ENCODE results near the gene TNRC6C.
"Not testable (repeated sequence)": the region's sequence is repeated elsewhere in the genome, so short reads cannot be mapped to it uniquely, and the experiment has no call there.

The TNRC6C gene

DNA sequence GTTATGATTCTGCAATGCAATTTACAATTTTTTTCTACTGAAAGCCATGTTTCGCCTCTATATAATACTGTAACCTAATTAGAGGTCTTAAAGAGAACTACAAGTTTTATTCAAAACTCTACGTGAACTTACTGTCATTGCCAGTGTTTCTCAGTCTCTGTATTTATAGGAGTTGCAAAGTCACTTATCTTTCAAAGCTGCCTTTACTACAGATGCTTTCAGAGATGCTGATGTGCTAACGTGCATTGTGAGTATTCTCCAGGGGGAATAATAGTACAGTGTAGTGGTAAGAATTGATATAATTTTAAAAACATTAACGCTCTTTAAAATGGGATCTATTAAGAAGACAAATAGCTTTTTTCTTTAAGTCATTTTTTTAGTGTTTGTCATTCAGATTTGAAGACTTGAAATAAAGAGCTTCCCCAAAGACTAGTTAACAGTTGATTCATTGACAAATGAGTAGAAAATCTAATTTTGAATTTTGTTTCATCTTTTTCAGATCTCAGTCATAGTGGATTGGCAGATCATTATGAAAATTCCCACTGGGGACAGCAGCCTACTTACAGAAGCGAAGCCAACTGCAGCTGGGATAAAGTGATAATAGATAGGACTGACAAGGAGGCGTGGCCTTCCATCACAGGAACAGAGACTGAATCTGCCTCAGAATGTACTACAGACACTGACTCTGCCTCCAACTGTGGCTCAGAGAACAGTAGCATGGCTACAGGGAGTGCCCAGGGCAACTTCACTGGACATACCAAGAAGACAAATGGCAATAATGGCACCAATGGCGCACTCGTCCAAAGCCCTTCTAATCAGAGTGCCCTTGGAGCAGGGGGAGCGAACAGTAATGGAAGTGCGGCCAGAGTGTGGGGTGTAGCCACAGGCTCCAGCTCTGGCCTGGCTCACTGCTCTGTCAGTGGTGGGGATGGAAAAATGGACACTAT, 90.1 kb downstream of the TNRC6C start:
- DNase-seq: no peak

DNA sequence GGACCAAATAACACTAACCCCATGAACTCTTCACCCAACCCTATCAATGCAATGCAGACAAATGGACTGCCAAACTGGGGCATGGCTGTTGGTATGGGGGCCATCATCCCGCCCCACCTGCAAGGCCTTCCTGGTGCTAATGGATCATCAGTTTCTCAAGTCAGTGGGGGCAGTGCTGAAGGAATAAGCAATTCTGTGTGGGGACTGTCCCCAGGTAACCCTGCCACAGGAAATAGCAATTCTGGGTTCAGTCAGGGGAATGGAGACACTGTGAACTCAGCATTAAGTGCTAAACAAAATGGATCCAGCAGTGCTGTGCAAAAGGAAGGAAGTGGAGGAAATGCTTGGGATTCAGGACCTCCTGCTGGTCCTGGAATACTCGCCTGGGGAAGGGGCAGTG, 91.1 kb downstream of the TNRC6C start:
- DNase-seq: no peak

DNA sequence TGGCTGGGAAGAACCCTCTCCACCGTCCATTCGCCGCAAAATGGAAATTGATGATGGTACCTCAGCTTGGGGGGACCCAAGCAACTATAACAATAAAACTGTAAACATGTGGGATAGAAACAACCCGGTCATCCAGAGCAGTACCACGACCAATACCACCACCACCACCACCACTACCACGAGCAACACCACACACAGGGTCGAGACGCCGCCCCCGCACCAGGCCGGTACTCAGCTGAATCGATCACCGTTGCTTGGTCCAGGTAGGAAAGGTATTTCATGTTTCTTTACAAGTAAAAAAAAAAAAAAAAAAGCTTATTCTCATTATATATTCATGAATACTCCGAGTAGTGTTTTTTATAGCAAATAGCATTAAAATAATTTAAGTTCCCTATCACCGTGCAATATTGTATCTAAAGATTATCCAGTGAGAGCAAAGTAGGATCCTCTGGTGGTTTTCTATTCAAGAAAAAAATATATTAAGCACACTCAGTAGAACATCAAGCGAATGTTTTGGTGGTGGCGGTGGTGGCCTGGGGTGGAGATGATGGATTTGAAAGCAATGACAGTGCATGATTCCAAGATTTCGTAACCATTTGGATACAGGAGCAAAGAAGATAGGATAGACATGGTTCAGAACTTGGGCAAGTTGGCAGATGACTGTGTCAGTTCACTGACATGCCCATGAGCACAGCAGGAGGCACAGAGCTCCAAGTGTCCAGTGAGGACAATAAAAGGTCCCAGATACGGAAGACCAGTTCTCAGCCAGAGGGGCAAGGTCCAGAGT, 92.9 kb downstream of the TNRC6C start:
- no peak for DNase-seq

DNA sequence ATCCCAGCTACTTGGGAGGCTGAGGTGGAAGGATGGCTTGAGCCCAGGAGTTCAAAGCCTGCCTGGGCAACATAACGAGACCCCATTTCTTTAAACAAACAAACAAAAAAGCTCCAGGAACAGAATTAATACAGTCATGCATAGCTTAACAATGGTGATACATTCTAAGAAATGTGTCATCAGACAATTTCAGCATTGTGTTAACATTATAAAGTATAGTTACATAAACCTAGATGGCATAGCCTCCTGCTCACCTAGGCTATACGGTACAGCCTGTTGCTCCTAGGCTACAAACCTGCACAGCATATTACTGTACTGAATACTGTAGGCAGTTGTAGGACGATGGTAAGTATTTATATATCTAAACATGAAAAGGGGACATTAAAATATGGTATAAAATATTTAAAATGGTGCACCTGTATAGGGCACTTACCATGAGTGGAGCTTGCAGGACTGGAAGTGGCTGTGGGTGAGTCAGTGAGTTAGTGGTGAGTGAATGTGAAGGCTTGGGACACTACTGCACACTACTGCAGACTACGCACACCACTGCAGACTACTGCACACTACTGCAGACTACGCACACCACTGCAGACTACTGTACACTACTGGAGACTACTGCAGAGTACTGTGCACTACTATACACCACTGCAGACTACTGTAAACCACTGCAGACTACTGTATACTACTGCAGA, 95.4 kb downstream of the TNRC6C start:
- no peak for DNase-seq

DNA sequence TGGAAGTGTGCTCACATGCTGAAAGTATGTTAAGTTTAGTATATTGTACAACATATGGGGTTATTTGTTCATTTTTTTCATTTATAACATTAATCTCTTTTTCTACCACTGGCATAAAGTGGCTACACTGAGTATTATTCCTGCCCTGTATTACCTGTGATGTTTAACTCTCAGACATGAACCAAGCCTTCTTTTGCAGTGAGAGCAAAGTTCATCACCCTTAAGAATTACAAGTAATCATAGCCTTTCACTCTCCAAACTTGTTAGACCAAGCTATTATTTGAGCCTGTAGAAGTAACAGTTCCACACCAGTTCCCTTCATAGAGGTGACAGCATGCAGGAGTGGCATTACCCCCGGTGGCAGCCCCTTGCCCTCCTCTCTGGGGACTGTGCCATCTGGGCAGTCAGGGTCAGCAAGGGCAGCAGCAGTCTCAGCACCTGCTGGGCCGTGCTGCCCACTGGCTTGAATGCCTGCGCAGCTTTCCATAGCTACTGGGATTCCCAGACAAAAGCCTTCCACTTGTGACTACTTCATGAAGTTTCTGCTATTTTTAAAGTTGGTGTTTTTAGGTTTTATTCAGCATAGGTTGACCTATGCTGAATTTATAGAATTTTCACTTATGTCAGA, 98.7 kb downstream of the TNRC6C start:
- no peak for DNase-seq

DNA sequence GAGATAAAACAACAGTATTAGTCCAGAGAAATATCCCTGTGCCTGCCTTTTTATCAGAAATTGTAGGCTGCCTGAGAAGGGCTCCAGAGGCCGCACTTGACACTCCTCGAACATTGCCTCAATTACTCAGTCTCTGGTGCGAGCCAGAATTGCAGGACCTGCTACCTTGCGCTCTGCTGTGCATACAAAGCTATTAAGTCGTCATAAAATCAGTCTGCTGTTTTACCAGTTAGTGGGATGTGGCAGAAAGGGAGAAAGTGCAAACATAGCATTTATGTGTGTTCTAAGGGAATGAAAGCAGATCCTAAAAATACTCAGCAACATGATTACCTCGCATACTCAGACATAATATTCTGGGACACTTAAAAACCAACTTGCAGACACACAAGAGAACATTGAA, 99.5 kb downstream of the TNRC6C start:
- DNase-seq: no peak

DNA sequence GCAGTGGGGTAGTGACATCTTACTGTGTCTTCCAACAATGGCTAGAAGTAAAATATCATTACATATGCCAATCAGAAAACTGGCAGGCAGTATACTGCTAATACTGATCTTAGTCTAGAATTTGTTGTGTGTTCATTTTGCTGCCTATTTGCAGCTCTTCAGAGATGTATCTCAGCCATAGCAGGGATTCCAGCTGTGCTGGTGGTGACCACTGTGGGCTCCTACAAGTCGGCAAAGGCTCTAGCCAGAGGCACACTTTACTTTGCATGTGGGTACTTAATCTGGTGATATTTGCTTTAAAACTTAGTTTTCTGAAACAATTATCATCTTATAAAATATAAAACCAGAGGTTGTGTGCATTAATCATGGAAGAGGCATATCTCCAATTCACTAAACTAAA, 100.1 kb downstream of the TNRC6C start:
- no peak for DNase-seq

DNA sequence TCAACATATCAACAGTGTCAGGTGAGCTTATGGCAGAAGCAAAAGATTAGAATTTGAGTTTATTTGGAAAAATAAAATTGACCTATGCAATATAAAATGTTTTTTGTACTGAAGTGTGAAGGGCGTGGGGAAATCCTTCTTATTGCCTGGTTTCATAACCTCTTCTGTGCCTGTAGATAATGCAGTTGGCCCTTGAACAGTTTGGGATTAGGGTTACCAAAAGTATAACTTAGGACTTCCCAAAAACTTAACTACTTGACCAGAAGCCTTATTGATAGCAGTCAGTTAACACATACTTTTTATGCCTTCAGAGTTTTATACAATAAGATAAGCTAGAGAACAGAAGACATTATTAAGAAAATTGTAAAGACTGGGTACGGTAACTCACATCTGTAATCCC, 104.1 kb downstream of the TNRC6C start:
- no peak for DNase-seq

DNA sequence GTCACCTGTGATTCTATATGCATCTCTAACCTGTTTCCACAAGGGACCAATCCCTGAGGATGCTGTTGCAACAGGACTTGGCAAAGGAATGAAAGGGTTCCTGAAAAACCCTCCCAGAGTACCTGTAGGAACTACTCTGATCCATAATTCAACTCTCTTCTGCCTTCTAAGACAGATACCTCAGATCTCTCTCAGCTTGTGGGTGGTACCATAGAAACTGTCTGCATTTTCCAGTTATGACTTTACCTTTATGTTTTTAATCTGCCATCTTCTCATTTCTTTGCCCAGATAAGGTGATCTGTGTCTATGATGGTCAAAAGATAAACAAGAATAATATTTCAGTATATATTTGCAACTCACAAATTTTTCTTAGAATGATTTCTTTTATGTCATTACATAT, 105.0 kb downstream of the TNRC6C start:
- no peak for DNase-seq

DNA sequence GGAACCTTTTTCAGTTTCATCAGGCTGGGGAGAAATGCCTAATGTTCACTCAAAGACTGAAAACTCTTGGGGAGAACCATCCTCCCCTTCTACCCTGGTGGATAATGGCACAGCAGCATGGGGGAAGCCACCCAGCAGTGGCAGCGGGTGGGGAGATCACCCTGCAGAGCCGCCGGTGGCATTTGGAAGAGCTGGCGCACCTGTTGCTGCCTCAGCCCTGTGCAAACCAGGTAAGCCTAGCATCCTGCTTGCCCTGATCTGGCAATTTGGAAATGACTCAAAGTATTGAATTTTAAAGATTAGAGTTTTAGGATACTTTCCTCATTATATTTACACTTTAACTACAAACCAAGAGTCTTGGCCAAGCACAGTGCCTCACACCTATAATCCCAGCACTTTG, 106.2 kb downstream of the TNRC6C start:
- no peak for DNase-seq

DNA sequence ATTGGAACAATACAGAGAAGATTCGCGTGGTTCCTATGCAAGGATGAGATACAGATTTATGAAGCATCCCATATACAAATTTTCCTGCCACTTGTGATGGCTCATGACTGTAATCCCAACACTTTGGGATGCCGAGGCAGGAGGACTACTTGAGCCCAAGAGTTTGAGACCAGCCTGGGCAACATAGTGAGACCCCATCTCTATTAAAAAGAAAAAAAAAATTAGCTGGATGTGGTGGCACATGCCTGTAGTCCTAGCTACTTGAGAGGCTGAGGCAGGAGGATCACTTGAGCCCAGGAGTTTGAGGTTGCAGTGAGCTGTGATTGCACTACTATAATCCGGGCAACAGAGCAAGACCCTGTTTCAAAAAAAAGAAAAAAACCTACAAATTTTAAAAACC, 108.5 kb downstream of the TNRC6C start:
- DNase-seq: not testable (repeated sequence)

DNA sequence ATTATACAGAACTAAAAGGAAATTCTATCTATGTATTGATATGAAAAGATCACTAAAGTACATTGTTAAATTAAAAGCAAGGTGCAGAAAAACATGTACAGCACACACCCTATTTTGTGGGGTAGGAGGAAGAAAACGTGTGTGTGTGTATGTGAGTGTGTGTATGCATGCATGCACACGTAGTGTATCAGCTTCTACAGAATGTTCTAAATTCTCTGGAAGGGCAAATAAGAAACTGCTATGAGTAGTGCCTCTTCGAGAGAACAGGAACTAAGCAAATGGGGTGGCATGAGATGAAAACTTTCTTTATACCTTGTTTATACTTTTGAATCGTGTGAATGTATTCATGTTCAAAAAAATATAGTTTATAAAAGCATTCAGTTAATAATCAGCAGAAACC, 111.2 kb downstream of the TNRC6C start:
- DNase-seq: no peak

DNA sequence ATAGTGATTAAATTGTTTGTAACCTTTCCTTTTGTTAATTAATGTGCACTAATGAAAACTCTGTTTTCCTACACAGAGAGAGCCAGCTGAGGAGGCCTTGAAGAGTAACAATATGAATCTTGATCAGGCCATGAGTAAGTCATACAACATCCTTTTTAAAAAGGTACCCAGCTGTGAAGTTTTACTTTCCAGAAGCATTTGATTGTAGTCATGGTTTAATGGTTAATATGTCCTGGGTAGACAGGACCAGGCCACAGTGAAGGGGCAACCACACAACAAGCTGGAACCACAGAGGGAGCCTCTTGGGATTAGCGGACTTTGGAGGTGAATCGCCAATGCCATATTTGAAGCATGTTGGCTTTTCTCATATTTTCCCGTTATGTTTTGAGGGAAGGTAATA, 114.5 kb downstream of the TNRC6C start:
- no peak for DNase-seq

DNA sequence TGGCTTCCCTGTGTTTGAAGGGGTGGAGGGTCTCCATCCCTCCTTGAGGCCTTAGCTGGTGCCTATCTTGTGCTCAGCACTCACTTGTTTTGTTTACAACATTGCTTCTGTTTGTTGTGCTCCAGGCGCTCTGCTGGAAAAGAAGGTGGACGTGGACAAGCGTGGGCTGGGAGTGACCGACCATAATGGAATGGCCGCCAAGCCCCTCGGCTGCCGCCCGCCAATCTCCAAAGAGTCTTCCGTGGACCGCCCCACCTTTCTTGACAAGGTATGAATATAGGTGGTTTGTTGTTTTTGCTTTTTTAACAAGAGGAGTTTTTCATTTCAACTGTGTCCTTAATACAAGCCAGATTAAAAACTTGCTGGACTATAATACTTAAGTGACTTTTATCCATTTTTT, 116.5 kb downstream of the TNRC6C start:
- DNase-seq: no peak

DNA sequence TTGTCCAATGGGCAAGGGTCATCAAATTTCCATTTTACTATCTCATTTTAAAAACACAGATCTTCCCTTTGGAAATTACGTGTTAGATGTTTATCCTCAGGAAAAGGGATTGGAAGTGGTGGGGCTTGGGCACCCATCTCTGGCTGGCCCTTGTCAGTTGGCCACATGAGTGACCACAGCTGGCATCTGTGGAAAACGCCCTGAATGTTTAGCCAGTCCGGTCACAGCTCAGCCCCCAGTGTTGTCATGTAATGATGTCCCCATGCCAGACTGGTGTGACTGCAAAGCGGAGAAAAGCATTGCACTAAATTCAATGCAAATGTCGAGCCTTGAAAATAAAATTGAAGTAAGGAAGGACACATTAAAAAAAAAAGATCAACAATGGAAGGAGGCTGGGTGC, 117.0 kb downstream of the TNRC6C start:
- no peak for DNase-seq

DNA sequence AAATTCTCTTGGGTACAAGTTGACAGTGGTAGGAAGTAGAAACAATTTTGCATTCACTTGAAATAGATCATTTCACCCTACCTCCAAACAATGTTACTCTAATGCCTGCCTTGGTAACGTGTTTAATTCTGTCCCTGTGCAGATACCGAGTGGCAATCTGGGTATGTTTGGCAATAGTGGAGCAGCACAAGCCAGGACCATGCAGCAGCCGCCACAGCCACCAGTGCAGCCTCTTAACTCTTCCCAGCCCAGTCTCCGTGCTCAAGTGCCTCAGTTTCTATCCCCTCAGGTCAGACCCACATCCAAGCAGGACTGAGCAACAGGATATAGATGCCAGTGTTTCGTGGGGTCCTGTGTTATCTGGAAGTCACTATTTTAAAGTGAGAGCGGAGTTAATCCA, 120.8 kb downstream of the TNRC6C start:
- no peak for DNase-seq

DNA sequence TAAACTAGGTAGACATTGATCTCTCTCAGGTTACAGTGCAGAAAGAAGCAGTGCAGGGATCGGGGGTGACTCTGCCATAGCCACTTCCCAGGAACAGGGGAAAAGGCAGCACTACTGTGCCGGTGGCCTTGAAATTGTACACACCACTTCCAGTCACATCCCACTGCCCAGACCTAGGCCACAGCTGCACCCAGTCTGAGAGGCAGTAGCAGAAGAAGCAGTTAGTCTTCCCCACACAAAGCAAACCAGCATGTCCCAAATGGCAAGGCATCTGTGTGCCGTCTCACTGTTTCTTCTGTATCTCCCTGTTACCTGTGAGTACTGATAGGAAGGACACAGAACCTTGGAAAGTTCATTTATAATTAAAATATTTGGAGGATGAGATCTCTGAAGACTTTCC, 123.0 kb downstream of the TNRC6C start:
- DNase-seq: no peak

DNA sequence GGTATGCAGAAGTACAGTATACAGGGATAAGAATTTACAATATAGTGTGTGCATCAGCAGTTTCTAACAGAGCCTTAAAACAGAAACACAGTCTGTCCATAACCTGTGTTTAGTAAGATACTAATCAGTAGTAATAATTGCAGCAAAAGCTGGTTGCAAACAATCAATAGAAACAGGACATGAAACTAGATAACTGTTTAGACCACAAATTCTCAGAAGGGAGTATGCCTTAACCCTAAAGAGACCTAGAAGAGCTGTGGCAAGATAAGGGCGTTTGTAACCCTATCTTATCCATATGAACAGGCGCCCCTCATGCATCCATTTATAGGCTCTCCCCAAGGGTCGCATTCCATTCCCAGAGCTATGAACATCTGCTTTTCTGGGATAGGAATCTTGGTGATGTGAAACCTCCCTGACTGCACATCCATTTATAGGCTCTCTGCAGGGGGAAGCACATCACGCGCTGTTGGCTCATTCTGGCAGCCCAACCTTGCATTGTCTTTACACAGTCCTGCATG, 123.9 kb downstream of the TNRC6C start:
- not testable (repeated sequence) for DNase-seq

DNA sequence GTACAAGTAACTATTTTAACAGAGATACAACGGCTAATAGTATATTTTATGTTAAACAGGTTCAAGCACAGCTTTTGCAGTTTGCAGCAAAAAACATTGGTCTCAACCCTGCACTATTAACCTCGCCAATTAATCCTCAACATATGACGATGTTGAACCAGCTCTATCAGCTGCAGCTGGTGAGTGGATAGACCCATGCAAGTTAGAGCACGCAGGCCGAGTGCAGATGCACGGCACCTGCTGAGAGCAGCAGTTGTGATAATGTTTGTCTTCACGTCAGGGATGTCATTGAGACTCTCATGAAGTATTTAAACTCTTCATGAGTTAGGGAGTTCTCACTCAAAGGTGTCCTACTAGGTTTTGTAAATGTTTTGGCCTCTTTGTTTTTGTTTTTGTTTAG, 124.5 kb downstream of the TNRC6C start:
- DNase-seq: no peak

DNA sequence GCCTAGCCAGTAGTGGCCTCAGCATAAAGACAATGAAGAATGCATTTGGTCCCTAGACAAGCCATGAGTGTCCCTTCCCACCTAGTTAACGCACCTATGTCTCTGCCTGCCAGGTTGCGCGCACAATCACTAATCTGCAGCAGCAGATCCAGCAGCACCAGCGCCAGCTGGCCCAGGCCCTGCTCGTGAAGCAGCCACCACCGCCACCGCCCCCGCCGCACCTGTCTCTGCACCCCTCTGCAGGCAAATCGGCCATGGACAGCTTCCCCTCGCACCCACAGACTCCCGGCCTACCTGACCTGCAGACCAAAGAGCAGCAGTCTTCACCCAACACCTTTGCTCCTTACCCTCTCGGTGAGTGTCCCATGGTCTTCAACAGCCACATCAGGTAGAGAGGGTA, 128.2 kb downstream of the TNRC6C start:
- no peak for DNase-seq

DNA sequence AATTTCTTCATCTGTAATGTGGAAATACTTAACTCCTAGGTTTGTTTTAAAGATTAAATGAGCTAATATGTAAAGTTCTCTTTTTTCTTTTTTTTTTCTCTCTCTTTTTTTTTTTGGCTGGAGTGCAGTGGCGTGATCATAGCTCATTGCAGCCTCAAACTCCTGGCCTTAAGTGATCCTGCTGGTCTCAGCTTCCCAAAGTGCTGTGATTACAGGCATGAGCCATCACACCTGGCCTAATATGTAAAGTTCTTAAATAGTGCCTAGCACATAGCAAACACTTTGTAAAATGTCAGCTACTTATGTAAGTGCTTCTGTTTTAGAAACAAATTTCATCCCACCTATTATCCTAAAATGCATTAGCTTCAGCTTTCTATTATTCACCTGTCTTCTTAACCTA, 130.0 kb downstream of the TNRC6C start:
- no peak for DNase-seq

DNA sequence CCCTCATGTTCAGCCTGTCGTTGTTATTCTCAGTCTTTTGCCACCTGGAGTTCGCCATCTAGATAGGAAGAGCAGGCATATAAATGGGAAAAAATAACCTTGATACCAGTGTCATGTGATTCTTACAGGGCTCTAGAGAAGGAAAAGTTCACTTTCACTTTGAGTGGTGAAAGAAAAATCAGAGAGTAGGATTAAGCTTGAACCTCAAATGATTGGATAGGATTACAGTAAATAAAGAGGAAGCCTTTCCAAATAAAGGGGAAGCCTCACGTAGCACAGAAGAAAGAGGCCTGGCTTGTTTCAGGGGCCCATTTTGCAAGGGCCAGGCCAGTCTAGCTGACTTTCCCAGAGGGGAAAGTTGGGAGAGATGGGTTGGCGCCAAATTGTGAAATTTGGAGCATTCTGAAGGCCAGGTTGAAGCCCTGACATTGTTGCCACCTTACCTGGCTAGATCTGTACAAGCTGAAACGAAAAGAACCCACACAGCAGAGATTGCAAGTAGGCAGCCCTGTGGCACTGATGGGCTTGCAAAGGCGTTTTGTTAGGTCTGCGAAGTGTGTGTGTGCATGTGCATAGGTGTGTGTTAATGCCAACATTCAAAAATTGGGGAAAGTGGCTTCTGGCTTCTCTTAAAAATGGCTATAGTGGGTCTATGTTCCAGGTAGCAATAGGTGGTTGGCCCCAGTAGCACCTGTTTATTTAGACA, 131.2 kb downstream of the TNRC6C start:
- no peak for DNase-seq

Measured in islet precursor cell (in vitro differentiated cells).